Panc1 (cell line): Measurements from ENCODE around the gene RBBP8. TPM values are rescaled to one million over a fixed set of nuclear protein-coding genes. Genes with fewer than 3 reads are reported as not detected.

ENCODE experiments used
- ATAC-seq: fragments of 200-7000 bp; cut with Tn5 transposase; 2 replicates; pipeline ENCODE4 v1.9.1; 2020; ENCODE audit warnings: mild to moderate bottlenecking, moderate library complexity
- BruUV-seq: library from RNA; stranded (reverse); fragments of 400-500 nt; replicated peaks from 2 replicates; lab custom pipeline; 2021; lab: Mats Ljungman, UMichigan
- CTCF ChIA-PET: fragments of 300-600 bp; sonication (Branson Sonifier 250); formaldehyde crosslinking; loops from one replicate; lab custom pipeline; 2022; ENCODE audit warnings: antibody characterized with exemption; lab: Charles Lee
- POLR2A ChIA-PET: fragments of 300-600 bp; sonication (Branson Sonifier 250); formaldehyde crosslinking; loops from one replicate; lab custom pipeline; 2022; ENCODE audit warnings: antibody characterized with exemption; lab: Charles Lee
- DNase-seq: peaks from one replicate; pipeline ENCODE4 v3.0.0-alpha.2; 2010; ENCODE audit warnings: low read depth, low spot score
- H3K27ac ChIP-seq: 2 replicates; pipeline ENCODE4 v1.5.1; 2011; ENCODE audit warnings: mild to moderate bottlenecking, low read length, inconsistent platforms
- H3K27me3 ChIP-seq: fragments of 200-500 bp; sonication (Bioruptor generic); 2 replicates; pipeline ENCODE4 v1.6.0; 2014; ENCODE audit warnings: low read length, inconsistent platforms; ENCODE audit not compliant: control insufficient read depth, insufficient read depth
- H3K36me3 ChIP-seq: fragments of 200-500 bp; sonication (Bioruptor generic); 2 replicates; pipeline ENCODE4 v1.5.1; 2014; ENCODE audit warnings: inconsistent platforms, mild to moderate bottlenecking, low read length, moderate library complexity; ENCODE audit not compliant: control insufficient read depth, insufficient read depth
- H3K4me1 ChIP-seq: 2 replicates; pipeline ENCODE4 v1.5.1; 2011; ENCODE audit warnings: inconsistent platforms, mild to moderate bottlenecking, low read length, moderate library complexity; ENCODE audit not compliant: control insufficient read depth, insufficient read depth
- H3K4me3 ChIP-seq, 2 experiments: 2 replicates each; pipeline ENCODE4 v1.5.1; 2011 to 2012; ENCODE audit warnings: low read depth in 2 of 2, low read length in 2 of 2, mild to moderate bottlenecking in 2 of 2, inconsistent platforms in 1 of 2, moderate library complexity in 1 of 2
- H3K9me3 ChIP-seq: fragments of 200-500 bp; sonication (Bioruptor generic); 2 replicates; pipeline ENCODE4 v1.5.1; 2014; ENCODE audit warnings: low read depth, mild to moderate bottlenecking, inconsistent platforms, low read length, moderate library complexity; ENCODE audit not compliant: control insufficient read depth, insufficient read depth
- CTCF ChIP-seq: fragments of 450-650 bp; IDR thresholded peaks from 2 replicates; pipeline ENCODE4 v1.5.1; 2017; ENCODE audit warnings: mild to moderate bottlenecking
- POLR2AphosphoS5 ChIP-seq: IDR thresholded peaks from 2 replicates; pipeline ENCODE4 v1.6.1; 2012; ENCODE audit warnings: mild to moderate bottlenecking, low read depth, low read length, moderate library complexity
- REST ChIP-seq, 2 experiments: IDR thresholded peaks; 2 replicates each; pipeline ENCODE4 v1.6.1; 2011 to 2012; ENCODE audit warnings: low read depth in 2 of 2, control low read depth in 1 of 2, low read length in 1 of 2, mild to moderate bottlenecking in 1 of 2, moderate library complexity in 1 of 2; ENCODE audit not compliant: insufficient read depth in 1 of 2
- SIN3A ChIP-seq: IDR thresholded peaks from 2 replicates; pipeline ENCODE4 v1.6.1; 2012; ENCODE audit warnings: low read depth, mild to moderate bottlenecking, low read length, moderate library complexity, borderline replicate concordance; ENCODE audit not compliant: insufficient read depth
- TCF7L2 ChIP-seq: IDR thresholded peaks from 2 replicates; pipeline ENCODE4 v1.6.1; 2011; ENCODE audit warnings: mild to moderate bottlenecking, low read depth, low read length, inconsistent platforms
- in situ Hi-C: cut with HindIII; loops from 2 replicates; pipeline ENCODE4 v1.10.0; 2016; ENCODE audit warnings: low sequenced_read_pairs, low pct_unique_long_range_greater_than_20kb
- intact Hi-C: fragments of 100-400 bp; cut with micrococcal nuclease; formaldehyde crosslinking; loops from one replicate; pipeline ENCODE4 v1.10.0; 2022; ENCODE audit not compliant: unreplicated experiment
- total RNA-seq: library from RNA; stranded (reverse); gene quantifications from one replicate; pipeline ENCODE4 v1.2.1, GENCODE V29; 2021; ENCODE audit not compliant: unreplicated experiment

The RBBP8 gene
- total RNA-seq, 1 experiment from 2014 or later, result 62.8 TPM

GRCh38 chr18:23033056-23033455 is 99.9 kb downstream of the RBBP8 start:
- H3K27ac ChIP-seq, result no peak overlapping the region

DNA sequence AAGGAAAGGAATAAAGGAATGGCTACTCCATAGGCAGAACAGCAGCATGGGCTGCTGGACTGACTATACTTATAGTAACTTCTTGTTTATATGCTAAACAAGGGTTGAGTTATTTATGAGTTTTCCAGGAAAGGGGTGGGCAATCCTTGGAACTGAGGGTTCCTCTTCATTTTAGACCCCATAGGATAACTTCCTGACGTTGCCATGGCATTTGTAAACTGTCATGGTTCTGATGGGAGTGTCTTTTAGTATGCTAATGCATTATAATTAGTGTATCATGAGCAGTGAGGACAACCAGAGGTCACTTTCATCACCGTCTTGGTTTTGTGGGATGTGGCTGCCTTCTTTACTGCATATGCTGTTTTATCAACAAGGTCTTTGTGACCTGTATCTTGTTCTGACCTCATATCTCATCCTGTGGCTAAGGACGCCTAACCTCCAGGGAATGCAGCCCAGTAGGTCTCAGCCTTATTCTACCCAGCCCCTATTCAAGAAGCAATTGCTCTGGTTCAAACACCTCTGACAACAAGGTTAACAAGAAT is 103.6 kb downstream of the RBBP8 start:
- TF ChIP-seq CTCF (no peak), REST (IDR thresholded peaks at IDR 0.05; ENCODE audit: insufficient read depth in 1 of 2, low read depth in 2 of 2, low read length in 1 of 2) (no peak), TCF7L2 (no peak), POLR2AphosphoS5 (no peak), SIN3A (no peak)
- no peak for DNase-seq
- no peaks in the 10 kb centered on the region for H3K27me3 ChIP-seq
- peak overlapping the region; percentile 3; the same call in 1 of the 2 replicates for H3K27ac ChIP-seq
- ChIA-PET POLR2A (interaction anchor here (0.6 kb wide), 1 partner anchor 30 kb away, joined by 4 read pairs; no protein-coding TSS in a partner anchor), CTCF (no interaction called here)
- H3K9me3 ChIP-seq, result no peaks in the 10 kb centered on the region
- no peak overlapping the region for H3K4me3 ChIP-seq
- in situ Hi-C loops (no loop called here), intact Hi-C loops (no loop called here)
- H3K4me1 ChIP-seq, result peaks cover 13% of the 10 kb centered on the region
- BruUV-seq, result no TSS peak
- peak; percentile 33; the same call in 1 of the 2 replicates for ATAC-seq
- H3K36me3 ChIP-seq, result no peaks in the 10 kb centered on the region

More at GRCh38 chr18:23033056-23033455, 99.9 kb downstream of the RBBP8 start:
- TF ChIP-seq REST (IDR thresholded peaks at IDR 0.05; ENCODE audit: insufficient read depth in 1 of 2, low read depth in 2 of 2, low read length in 1 of 2), result no peak
- no peak for TF ChIP-seq CTCF
- no peak for TF ChIP-seq SIN3A
- TF ChIP-seq POLR2AphosphoS5, result no peak
- TF ChIP-seq TCF7L2, result no peak
- in situ Hi-C loops, result no loop called here
- no peak for DNase-seq
- CTCF ChIA-PET, result interaction anchor here (0.5 to 1.5 kb wide), 3 partner anchors 69 to 346 kb away, joined by 3 read pairs; no protein-coding TSS in a partner anchor
- POLR2A ChIA-PET, result interaction anchor here (0.7 kb wide), 1 partner anchor 96 kb away, joined by 3 read pairs; no protein-coding TSS in a partner anchor
- intact Hi-C loops, result loop anchor here (5.0 kb wide), 2 partner anchors 99 to 379 kb away; no protein-coding TSS in a partner anchor
- no peak for ATAC-seq
- Histone ChIP-seq H3K9me3 (no peaks in the 10 kb centered on the region), H3K4me3 (no peak overlapping the region), H3K27me3 (no peaks in the 10 kb centered on the region), H3K4me1 (peaks cover 14% of the 10 kb centered on the region), H3K36me3 (no peaks in the 10 kb centered on the region; the same call in 1 of the 2 replicates)
- BruUV-seq, result no TSS peak
